ENCODE data around the gene SNX9.

DNA sequence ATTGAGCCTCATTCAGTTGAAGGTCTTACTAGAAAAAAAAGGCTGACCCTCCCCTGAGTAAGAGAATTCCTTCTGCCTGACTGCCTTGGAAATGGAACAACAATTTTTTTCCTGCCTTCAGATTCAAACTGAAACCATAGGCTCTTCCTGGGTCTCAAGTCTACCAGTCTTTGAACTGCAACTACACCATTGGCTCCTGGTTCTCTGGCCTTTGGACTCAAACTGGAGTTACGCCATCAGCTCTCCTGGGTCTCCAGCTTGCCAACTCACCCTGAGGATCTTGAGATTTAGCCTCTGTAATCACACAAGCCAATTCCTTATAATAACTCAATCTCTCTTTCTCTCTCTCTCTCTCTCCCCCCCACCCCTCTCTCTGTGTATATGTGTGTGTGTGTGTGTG lies 36.0 kb upstream of the SNX9 start:
- TF ChIP-seq POLR2A (IDR thresholded peaks at IDR 0.05) = no peak
- no peak for TF ChIP-seq CTCF (IDR thresholded peaks at IDR 0.05)
- TF ChIP-seq POLR2AphosphoS5 (IDR thresholded peaks at IDR 0.05) = no peak
- no peak for TF ChIP-seq EP300 (IDR thresholded peaks at IDR 0.05)
